Measurements from ENCODE around the gene RNF11. TPM values are rescaled to one million over a fixed set of nuclear protein-coding genes. Genes with fewer than 3 reads are reported as not detected.
A peak's percentile ranks its signal among the peaks of the same experiment; 100 is the strongest.

RNF11 gene
- total RNA-seq, 1 donor: 199 TPM

DNA sequence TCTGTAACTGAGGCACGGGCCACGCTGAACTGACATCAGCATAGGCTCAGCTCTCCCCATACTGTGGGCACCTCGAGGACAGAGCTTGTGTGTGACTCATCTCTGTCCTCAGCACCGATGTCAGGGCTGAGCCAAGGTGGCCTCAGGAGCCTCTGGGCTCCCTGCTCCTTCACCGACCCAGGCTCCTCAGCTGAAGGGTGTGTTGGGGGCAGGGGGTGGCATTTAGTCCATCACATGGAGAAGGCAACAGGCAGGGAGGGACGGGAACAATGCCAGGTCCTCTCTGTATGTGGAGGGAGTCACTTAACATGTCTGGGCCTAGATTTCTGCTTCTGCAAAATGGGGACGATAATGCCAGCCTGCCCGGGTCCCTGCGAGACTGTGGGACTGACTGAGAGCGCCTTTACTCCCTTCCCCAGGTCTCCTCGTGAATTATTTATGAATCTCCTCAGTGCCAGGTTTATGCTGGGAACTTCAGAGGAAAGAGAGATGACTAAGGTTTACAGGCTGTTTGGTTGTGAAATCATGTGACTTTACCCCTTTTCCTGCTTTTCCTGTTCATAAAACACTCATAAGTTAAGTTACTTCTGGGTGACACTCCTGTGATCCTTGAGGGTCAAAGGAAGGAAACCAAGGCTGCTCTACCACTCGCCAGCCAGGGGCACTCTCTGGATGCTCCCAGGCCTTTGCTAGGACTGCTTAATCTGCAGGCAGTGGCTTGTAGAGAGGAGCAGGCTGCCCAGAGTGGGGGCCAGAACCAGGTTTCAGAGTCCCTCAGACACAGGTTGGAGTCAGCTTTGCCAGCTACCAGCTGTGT lies 78.1 kb downstream of the RNF11 start:
- H3K9me3 ChIP-seq (ENCODE audit: low read depth, low read length): no peaks in the 10 kb centered on the region
- H4K20me1 ChIP-seq (ENCODE audit: insufficient read depth, low read length): no peaks in the 10 kb centered on the region
- H3K36me3 ChIP-seq (ENCODE audit: insufficient read depth, low read length): no peaks in the 10 kb centered on the region
- H3K4me1 ChIP-seq (ENCODE audit: insufficient read depth, low read length): peaks cover 14% of the 10 kb centered on the region
- no peak for TF ChIP-seq CTCF (IDR thresholded peaks at IDR 0.05; ENCODE audit: extremely low read depth, low read depth, low read length)
- H2AFZ ChIP-seq (ENCODE audit: low read length): peak overlapping the region; percentile 95
- no peaks in the 10 kb centered on the region for H3K79me2 ChIP-seq (ENCODE audit: insufficient read depth, low read length)
- peak overlapping the region; percentile 29 for H3K4me2 ChIP-seq (ENCODE audit: insufficient read depth, low read length)
- no peaks in the 10 kb centered on the region for H3K27me3 ChIP-seq (ENCODE audit: insufficient read depth, low read length)
- H3K4me3 ChIP-seq (ENCODE audit: insufficient read depth, low read length): no peak overlapping the region
- H3K27ac ChIP-seq (ENCODE audit: low read depth, low read length): peak overlapping the region; percentile 76
- DNase-seq (ENCODE audit: insufficient read length, low spot score, missing footprints): peak; percentile 87

GRCh38 chr1:51314974-51315373 lies 78.9 kb downstream of the RNF11 start:
- Histone ChIP-seq H3K4me2 (ENCODE audit: insufficient read depth, low read length) (no peak overlapping the region), H3K4me1 (ENCODE audit: insufficient read depth, low read length) (peaks cover 14% of the 10 kb centered on the region), H3K27ac (ENCODE audit: low read depth, low read length) (peak overlapping the region; percentile 76), H3K79me2 (ENCODE audit: insufficient read depth, low read length) (no peaks in the 10 kb centered on the region), H3K9me3 (ENCODE audit: low read depth, low read length) (no peaks in the 10 kb centered on the region), H3K4me3 (ENCODE audit: insufficient read depth, low read length) (no peak overlapping the region), H4K20me1 (ENCODE audit: insufficient read depth, low read length) (no peaks in the 10 kb centered on the region), H2AFZ (ENCODE audit: low read length) (no peak overlapping the region), H3K36me3 (ENCODE audit: insufficient read depth, low read length) (no peaks in the 10 kb centered on the region), H3K27me3 (ENCODE audit: insufficient read depth, low read length) (no peaks in the 10 kb centered on the region)
- DNase-seq (ENCODE audit: insufficient read length, low spot score, missing footprints): no peak
- no peak for TF ChIP-seq CTCF (IDR thresholded peaks at IDR 0.05; ENCODE audit: extremely low read depth, low read depth, low read length)

DNA sequence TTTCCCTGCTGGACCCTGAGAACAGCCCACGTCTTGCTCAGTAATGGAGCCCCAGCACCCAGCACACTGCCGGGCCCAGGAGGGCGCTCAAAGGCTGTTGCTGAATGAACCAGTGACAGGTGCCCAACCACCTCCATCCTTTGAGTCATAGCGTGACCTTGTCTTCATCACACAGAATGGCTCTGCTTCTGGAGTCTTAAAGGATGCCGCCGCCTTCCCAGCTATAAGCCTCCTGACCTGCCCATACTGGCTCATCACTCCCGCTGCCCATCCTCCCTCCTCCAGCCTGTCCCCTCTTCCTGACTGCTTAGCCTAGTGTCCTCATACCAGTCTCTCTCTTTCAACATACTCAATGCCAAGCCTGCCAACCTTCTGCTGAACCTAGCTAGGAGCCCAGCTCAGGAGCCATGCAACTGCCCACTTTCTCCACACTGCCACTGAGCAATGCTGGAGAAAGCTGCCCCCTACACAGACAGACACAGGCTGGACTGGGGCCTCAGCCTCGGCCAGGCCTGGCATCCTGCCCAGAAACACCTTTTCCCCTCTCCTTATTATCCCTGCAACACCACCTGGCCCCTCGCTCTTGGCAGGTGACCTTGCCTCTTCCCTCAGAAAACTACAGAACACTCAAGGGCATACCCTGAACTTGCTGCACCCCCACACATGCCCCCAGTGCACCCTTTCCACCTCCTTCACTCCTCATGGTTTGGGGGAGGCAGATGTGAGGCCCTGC lies 80.2 kb downstream of the RNF11 start:
- Histone ChIP-seq H3K4me1 (ENCODE audit: insufficient read depth, low read length) (peaks cover 14% of the 10 kb centered on the region), H3K36me3 (ENCODE audit: insufficient read depth, low read length) (no peaks in the 10 kb centered on the region), H3K27me3 (ENCODE audit: insufficient read depth, low read length) (no peaks in the 10 kb centered on the region), H3K4me2 (ENCODE audit: insufficient read depth, low read length) (no peak overlapping the region), H4K20me1 (ENCODE audit: insufficient read depth, low read length) (no peaks in the 10 kb centered on the region), H2AFZ (ENCODE audit: low read length) (no peak overlapping the region), H3K4me3 (ENCODE audit: insufficient read depth, low read length) (no peak overlapping the region), H3K79me2 (ENCODE audit: insufficient read depth, low read length) (no peaks in the 10 kb centered on the region), H3K27ac (ENCODE audit: low read depth, low read length) (no peak overlapping the region), H3K9me3 (ENCODE audit: low read depth, low read length) (no peaks in the 10 kb centered on the region)
- no peak for TF ChIP-seq CTCF (IDR thresholded peaks at IDR 0.05; ENCODE audit: extremely low read depth, low read depth, low read length)
- DNase-seq (ENCODE audit: insufficient read length, low spot score, missing footprints): no peak

- H4K20me1 ChIP-seq (ENCODE audit: insufficient read depth, low read length): no peaks in the 10 kb centered on the region
- DNase-seq (ENCODE audit: insufficient read length, low spot score, missing footprints): no peak
- no peaks in the 10 kb centered on the region for H3K36me3 ChIP-seq (ENCODE audit: insufficient read depth, low read length)
- H3K27me3 ChIP-seq (ENCODE audit: insufficient read depth, low read length): no peaks in the 10 kb centered on the region
- H2AFZ ChIP-seq (ENCODE audit: low read length): no peak overlapping the region
- H3K4me3 ChIP-seq (ENCODE audit: insufficient read depth, low read length): no peak overlapping the region
- H3K9me3 ChIP-seq (ENCODE audit: low read depth, low read length): no peaks in the 10 kb centered on the region
- no peak overlapping the region for H3K27ac ChIP-seq (ENCODE audit: low read depth, low read length)
- H3K4me1 ChIP-seq (ENCODE audit: insufficient read depth, low read length): peaks cover 14% of the 10 kb centered on the region
- H3K79me2 ChIP-seq (ENCODE audit: insufficient read depth, low read length): no peaks in the 10 kb centered on the region
- TF ChIP-seq CTCF (IDR thresholded peaks at IDR 0.05; ENCODE audit: extremely low read depth, low read depth, low read length): no peak
- H3K4me2 ChIP-seq (ENCODE audit: insufficient read depth, low read length): no peak overlapping the region
These were observed 80.7 kb downstream of the RNF11 start for GRCh38 chr1:51316846-51317120.

Data from osteoblast (primary cell).